NCI-H1105 treated with DMSO at 0.1 percent for 48 hours (cell line): ENCODE data around the gene RPTN.
"Not testable (repeated sequence)": the region's sequence is repeated elsewhere in the genome, so short reads cannot be mapped to it uniquely, and the experiment has no call there.

Experiments used
- DNase-seq: peaks from one replicate; lab custom pipeline; 2025; lab: John Stamatoyannopoulos, UW

The RPTN gene

GRCh38 chr1:152164517-152165136, 5.6 kb upstream of the RPTN start:
- DNase-seq = no peak

DNA sequence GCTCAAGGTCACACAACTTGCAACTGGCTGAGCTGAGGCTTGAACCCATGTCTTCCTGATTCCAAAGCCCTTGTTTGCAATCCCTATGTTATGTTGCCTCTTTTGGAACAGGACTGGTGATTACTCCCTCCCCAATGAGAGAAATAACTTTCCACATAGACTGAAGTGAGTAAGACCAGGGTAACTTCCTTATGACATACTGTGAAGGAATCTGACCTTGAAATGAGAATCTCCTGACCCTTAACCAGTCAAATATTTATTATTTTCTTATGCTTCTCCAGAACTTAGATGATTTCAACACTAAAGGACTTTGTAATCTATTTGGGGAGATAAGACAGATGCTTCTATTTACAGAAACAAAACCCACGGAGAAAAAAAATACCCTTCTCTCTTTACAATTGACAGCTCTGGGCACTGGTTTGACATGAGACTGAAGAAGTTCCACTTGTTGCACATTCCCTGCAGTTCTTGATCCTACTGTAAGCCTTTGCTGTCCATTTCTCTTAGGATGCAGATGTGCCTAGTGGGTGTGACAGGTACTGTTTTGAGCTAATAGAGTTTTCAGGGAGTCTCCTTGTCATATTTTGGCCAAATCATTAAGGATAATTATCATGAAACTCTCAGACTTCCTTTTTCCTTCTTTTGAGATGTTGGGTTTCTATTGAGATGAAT, 3.9 kb upstream of the RPTN start:
- no peak for DNase-seq

- DNase-seq = no peak
Measured at GRCh38 chr1:152160576-152160975, 1.5 kb upstream of the RPTN start.

DNA sequence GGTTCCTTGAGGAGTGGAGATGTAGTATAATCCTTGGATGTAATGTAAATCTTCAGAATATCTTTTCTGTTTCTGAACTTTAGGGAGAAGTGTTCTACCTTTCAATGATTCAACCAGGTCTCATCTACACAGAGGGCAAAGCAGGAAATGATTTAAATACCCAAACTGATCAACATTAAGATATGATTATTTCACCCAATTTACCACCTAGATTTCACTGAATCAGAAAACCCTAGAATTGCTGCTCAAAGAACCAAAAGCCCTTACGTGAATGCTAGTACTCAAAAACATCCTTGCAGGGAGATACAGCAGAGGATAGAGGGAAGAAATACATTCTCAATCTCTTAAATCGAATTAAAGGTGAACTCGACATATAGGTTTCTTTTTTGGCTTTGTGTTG, 5.0 kb downstream of the RPTN start:
- DNase-seq = no peak

GRCh38 chr1:152151646-152152045, 7.4 kb downstream of the RPTN start:
- no peak for DNase-seq

DNA sequence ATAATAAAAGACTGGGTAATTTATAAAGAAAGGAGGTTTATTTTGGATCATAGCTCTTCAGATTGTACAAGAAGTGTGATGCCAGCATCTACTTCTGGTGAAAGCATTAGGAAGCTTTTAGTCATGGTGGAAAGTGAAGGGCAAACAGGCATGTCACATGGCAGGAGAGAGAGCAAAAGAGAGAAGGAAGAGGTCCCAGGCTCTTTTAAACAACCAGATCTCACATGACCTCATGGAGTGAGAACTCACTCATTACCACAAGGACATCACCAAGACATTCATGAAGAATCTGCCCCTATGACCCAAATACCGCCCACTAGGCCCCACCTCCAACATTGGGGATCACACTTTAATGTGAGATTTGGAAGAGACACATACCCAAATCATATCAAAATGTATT, 10.0 kb downstream of the RPTN start:
- no peak for DNase-seq

- DNase-seq = no peak
Measured at GRCh38 chr1:152148051-152148450, 11.0 kb downstream of the RPTN start.

DNA sequence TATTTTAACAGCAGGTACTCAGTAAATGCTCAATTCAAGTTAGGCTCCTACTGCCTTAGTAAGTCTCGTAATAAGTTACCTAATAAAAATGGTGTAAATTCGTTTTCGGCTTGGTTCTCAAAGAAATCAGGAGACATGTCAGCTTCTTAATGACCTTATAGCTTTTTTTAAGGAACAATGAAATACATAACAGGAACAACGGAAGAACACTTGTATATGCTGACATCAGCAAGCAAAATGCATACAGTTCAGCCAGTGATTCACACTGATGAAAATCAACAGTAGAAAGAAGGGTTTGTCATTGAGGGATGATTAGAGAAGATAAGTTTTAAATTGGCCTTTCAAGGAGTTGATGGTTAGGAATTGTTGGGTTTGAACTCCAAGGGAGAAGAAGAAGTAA, 13.3 kb downstream of the RPTN start:
- DNase-seq = no peak

DNA sequence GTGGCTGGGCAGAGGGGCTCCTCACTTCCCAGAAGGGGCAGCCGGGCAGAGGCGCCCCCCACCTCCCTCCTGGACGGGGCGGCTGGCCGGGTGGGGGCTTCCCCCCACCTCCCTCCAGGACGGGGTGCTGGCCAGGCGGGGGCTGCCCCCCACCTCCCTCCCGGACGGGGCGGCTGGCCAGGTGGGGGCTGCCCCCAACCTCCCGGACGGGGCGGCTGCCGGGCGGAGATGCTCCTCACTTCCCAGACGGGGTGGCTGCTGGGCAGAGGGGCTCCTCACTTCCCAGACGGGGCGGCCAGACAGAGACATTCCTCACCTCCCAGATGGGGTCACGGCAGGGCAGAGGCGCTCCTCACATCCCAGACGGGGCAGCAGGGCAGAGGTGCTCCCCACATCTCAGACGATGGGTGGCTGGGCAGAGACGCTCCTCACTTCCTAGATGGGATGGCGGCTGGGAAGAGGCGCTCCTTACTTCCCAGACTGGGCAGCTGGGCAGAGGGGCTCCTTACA, 14.3 kb downstream of the RPTN start:
- DNase-seq = not testable (repeated sequence)

GRCh38 chr1:152143150-152143887, 15.7 kb downstream of the RPTN start:
- DNase-seq = no peak

DNA sequence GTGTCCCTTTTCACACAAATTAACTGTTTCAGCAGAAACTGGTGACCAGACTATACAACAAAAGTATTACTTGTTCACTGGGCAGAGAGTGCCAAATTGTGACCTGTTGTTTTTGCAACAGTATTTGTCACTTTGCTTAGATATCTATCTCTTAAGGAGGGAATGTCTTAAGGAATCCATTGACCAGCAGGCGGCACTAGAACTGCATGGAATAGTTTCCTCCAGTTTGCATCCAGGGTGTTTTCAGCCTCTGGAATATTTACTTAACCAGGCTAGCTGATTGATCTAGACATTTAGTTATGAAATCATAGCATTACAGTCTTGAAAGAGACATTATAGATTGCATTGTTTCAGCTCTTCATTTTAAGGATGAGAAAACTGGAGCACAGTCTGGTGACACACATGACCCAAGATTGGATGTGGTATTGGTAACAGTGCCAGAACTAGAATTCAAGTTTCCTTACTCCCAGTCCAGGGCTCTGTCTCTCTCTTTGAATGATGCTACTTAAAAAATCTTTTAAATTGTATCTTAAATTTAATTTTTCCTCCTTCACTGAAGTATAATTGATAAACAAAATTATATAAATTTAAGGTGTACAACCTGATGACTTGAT, 16.9 kb downstream of the RPTN start:
- peak; percentile 27 for DNase-seq

- DNase-seq = no peak
Measured at GRCh38 chr1:152137215-152137614, 21.8 kb downstream of the RPTN start.

DNA sequence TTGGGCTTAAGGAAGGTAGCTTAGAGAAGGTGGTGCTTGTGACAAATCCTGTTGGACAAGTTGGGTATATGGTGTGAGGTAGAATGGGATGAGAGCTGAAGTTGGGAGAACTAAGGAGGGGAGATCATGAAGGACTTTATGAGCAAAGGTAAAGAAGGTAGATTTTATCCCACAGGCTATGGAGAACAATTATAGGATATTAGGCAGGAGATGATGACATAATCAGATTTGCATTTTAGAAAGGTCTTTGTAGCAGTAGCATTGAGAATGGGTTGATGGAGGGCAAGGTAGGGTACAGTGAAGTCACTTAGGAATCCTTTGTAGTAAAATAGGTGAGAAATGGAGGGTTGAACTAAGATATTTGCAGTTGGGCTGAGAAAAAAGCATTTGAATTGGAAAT, 28.8 kb downstream of the RPTN start:
- DNase-seq = no peak

DNA sequence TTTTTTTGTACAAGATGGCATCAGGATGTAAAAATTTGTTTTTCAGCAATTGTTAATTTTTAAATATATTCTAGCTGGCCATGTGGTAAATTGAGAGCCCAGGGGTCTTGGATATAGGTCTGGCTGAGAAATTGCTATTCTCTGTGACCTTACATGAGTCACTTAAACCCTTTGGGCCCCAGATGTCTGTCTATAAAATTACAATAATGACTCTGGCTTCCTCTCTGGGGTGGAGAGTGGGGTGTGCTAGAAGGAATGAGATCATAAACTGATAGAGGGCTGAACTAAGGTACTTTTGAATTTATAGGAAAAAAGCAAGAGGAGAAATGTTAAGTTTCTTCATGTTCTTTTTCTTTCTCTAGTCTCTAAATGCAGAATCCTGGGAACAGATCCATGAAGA, 31.4 kb downstream of the RPTN start:
- DNase-seq = no peak

- DNase-seq = no peak
Measured at GRCh38 chr1:152125834-152126443, 33.1 kb downstream of the RPTN start.

- no peak for DNase-seq
Measured at GRCh38 chr1:152118915-152119314, 40.1 kb downstream of the RPTN start.

GRCh38 chr1:152115344-152115743, 43.7 kb downstream of the RPTN start, which contains the start of gene TCHH:
Gene TCHH (minus strand): TSS chr1:152115444. CDS start chr1:152114080, 1,364 bp downstream.
- no peak for DNase-seq

DNA sequence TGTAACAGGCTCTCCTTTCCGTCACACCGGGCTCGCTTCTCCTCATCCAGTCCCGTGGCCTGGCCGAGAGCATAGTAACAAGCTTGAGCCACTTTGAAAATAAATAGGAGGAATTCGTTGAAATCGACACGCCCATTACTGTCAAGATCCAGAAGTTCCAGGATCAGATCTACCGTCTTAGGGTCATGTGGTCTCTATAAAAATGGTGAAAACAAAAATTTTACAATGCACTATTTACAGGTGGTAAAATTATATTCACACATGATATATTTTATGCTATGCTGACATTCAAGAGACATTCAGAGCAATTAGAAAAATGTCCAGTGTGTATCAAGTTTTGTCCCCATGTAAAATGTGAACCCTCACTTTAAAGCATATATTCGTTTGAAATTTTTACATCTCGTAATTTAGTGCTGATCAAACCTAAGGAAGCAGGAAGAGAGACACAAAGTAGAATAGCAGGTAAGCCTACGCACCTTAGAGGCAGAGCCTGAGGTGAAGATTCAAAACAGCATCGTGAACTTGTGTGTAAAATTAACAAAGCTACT, 46.1 kb downstream of the RPTN start:
- DNase-seq = no peak

DNA sequence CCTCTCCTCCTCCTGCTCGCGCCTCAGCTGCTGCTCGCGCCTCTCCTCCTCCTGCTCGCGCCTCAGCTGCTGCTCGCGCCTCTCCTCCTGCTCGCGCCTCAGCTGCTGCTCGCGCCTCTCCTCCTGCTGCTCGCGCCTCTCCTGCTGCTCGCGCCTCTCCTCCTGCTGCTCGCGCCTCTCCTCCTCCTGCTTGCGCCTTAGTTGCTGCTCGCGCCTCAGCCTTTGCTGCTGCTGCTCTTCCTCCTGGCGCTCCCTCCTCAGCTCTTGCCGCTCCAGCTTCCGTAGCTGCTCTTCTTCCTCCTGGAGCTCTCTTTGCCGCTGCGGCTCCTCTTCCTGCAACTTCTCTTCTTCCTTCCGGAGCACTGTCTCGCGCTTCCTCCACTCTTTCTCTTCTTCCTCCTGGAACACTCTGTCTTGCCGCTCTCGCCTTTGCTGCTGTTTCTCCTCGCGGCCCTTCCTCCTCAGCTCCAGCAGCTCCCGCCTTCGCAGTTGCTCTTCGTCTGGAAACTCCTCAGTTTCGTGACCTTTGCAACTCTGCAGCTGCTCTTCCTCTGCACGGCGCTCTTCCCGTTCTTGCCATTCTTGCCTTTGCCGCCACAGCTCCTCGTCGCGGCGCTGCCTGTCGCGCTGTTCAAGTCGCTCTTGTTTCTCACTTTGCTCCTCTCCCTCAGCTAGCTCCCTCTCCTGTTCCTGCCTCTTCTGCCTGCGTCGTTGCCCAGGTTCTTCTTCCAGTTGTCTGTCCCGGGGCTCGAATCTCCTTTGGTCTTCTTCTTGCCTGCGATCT, 46.7 kb downstream of the RPTN start:
- peak; percentile 15 for DNase-seq

DNA sequence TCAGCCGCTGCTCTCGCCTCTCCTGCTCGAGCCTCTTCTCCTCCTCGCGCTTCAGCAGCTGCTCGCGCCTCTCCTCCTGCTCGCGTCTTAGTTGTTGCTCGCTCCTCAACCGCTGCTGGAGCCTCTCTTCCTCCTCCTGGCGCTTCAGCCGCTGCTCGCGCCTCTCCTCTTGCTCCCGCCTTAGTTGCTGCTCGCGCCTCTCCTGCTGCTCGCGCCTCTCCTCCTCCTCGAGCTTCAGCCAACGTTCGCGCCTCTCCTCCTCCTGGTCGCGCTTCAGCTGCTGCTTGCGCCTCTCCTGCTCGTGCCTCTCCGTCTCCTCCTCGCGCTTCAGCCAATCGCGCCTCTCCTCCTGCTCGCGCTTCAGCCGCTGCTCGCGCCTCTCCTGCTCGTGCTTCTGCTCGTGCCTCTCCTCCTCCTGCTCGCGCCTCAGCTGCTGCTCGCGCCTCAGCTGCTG, 47.5 kb downstream of the RPTN start:
- peak; percentile 85 for DNase-seq
